Sciatic nerve (tissue), 2 donors: Measurements from ENCODE around the gene ABCD4. TPM values are rescaled to one million over a fixed set of nuclear protein-coding genes. Genes with fewer than 3 reads are reported as not detected.

Experiments used
- ATAC-seq: fragments of 200-7000 bp; cut with Tn5 transposase; one replicate; pipeline ENCODE4 v1.9.1; 2020; ENCODE audit warnings: mild to moderate bottlenecking, moderate library complexity
- DNase-seq: peaks from one replicate; pipeline ENCODE4 v3.0.0-alpha.2; 2020; ENCODE audit warnings: low spot score
- intact Hi-C: fragments of 100-400 bp; cut with DNase I; formaldehyde crosslinking; loops from one replicate; pipeline ENCODE4 v1.14.2; 2022
- total RNA-seq: library from RNA; stranded (reverse); fragmentation: NEBNext Ultra II Directional; extraction: Animal tissue kit (Norgen Biotek cat#: 25700); gene quantifications from one replicate; pipeline ENCODE4 v1.2.1, GENCODE V29; 2021
- donor health status: DM: no; HTN: no; CAD: no.
- donor health status: DM: no; HTN: no; CAD: no.

Gene ABCD4
- total RNA-seq, 1 donor from 2014 or later: 89.7 TPM

GRCh38 chr14:74265301-74265965 lies 37.3 kb downstream of the ABCD4 start:
- ATAC-seq (no peak), DNase-seq (no peak)
- intact Hi-C loops: no loop called here

DNA sequence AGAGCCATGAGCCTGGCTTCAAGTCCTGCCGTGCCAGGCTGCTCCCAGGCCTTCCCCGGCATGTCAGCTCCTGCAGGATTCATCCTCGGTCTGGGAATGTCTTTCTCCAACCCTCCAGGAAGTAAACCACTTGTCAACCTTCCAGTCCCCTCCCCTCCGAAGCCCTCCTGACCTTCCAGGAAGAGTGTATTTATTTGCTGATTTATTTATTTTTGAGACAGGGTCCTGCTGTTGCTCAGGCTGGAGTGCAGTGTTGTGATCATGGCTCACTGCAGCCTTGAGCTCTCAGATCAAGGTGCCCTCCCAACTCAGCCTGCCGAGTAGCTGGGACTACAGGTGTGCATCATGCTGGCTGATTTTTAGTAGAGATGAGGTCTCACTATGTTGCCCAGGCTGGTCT lies 38.8 kb downstream of the ABCD4 start:
- ATAC-seq: no peak
- intact Hi-C loops: no loop called here
- DNase-seq: no peak

GRCh38 chr14:74263181-74263580 lies 39.6 kb downstream of the ABCD4 start:
- no peak for DNase-seq

GRCh38 chr14:74262076-74262475 lies 40.7 kb downstream of the ABCD4 start:
- intact Hi-C loops: no loop called here
- no peak for DNase-seq

More at GRCh38 chr14:74263181-74263580, 39.6 kb downstream of the ABCD4 start:
- ATAC-seq: no peak
- intact Hi-C loops: no loop called here

DNA sequence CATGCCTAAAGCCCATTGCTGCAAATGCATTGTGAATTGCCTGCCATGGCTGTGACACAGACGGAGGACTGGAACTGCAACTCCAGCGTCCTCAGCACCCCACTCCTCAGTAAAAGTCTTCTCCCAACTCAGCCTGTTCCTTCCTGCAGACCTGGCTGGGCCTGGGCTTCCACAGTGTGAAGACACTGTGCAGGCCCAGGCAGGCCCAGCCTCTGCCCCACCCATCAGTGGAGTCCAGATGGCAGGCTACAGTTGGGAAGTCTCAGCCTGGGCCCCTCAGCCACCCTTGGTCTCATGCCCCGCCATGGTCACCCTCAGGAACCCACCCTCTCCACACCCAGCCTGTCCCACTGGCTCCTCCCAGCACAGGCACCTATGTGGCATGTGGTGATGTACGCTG lies 41.4 kb downstream of the ABCD4 start:
- intact Hi-C loops: no loop called here
- ATAC-seq (no peak), DNase-seq (no peak)

More at GRCh38 chr14:74262076-74262475, 40.7 kb downstream of the ABCD4 start:
- no peak for ATAC-seq

DNA sequence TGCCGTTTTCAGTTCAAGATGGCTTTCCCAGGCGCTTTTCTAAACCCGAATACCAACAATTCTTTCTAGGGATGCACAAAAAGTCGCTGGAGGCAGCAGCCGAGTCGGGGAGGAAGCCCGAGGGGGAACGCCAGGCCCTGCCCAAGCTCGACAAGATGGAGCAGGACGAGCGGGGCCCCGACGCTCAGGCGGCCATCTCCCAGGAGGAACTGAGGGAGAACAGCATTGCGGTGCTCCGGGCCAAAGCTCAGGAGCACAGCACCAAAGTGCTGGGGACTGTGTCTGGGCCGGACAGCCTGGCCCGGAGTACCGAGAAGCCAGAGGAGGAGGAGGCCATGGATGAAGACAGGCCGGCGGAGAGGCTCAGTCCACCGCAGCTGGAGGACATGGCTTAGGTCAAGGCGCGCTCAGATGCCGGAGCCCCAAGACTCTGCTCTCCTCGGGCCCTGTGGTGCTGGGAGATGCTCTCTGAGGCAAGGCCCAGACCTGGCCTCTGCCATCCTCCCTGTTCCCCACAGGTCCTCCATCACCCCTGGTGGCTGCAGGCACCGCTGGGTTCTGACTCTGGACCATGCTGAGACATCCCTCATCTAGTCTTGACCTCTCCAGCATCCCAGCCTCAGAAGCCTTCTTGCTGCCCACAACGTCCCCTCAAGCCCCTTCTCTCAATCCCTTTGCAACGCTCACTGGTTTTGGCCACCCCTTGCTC lies 42.1 kb downstream of the ABCD4 start:
- ATAC-seq (no peak), DNase-seq (no peak)

DNA sequence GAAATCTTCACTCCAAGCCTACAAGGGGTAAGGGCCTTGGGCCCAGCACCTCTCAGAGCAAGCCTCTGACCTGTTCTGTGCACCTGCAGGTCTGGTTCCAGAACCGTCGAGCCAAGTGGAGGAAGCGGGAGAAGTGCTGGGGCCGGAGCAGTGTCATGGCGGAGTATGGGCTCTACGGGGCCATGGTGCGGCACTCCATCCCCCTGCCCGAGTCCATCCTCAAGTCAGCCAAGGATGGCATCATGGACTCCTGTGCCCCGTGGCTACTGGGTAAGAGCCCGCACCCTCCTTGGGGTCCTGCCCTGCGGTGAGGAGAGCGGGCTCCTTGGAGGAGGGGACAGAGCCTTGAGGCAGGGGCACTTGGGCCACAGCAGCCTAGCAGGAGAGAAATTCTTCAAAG lies 43.2 kb downstream of the ABCD4 start:
- intact Hi-C loops: loop anchor here (10.0 kb wide), 1 partner anchor 145 kb away; no protein-coding TSS in a partner anchor
- DNase-seq (no peak), ATAC-seq (no peak)

More for the DNA sequence above, 42.1 kb downstream of the ABCD4 start:
- intact Hi-C loops: no loop called here

DNA sequence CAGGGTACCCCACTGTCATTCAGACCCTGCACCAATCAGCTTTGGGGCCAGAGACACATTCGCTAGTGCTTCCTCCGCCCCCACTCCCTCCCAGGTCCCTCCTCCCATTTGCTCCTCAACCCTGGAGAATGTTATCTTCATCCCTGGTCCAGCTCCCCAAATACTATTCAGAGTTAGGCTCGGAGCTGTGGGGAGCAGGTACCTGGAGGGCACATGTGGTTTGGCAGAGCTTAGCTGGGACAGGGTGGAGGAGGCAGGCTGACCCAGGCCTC lies 44.0 kb downstream of the ABCD4 start:
- intact Hi-C loops: loop anchor here (10.0 kb wide), 1 partner anchor 144 kb away; no protein-coding TSS in a partner anchor
- ATAC-seq: no peak
- no peak for DNase-seq

DNA sequence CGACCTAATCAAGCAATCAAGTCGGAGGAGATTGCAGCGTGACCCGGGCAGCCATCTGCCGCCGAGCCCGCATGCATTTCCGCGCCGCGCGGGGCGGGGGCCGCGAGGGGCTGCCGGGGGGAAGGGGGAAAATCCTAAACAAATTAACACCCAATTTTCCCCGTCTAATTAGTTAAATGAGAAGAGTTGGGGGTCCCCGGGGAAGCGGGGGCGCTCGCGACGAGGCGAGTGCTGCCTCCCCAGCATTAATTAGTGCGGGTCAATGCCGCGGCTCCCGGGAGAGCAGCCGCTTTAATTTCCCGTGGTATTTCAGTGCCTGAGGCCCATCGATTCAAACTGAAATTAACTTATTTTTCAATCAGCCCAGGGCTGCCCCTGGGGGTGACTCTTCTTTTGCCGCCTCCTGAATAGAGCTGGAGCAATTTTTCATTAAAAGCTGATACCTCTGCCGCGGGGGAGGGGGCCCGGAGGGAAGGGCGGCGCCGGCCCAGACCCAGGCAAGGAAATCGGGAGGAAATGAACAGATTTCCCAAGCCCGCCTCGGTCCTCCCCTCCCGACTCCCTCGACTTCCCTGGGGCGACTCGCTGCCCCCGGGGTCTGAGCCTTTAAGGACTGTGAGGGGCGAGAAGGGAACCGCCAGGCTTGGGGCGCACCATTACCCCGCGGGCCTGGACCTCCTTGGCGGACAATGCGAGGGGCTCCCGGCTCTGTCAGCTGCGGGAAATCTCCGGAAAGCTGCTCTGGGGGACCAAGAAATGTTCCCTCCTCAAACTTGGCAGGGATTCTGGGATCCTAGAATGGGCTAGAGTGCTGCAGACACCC lies 44.6 kb downstream of the ABCD4 start:
- intact Hi-C loops: loop anchor here (10.0 kb wide), 1 partner anchor 143 kb away; no protein-coding TSS in a partner anchor
- ATAC-seq (peak; percentile 19), DNase-seq (no peak)

DNA sequence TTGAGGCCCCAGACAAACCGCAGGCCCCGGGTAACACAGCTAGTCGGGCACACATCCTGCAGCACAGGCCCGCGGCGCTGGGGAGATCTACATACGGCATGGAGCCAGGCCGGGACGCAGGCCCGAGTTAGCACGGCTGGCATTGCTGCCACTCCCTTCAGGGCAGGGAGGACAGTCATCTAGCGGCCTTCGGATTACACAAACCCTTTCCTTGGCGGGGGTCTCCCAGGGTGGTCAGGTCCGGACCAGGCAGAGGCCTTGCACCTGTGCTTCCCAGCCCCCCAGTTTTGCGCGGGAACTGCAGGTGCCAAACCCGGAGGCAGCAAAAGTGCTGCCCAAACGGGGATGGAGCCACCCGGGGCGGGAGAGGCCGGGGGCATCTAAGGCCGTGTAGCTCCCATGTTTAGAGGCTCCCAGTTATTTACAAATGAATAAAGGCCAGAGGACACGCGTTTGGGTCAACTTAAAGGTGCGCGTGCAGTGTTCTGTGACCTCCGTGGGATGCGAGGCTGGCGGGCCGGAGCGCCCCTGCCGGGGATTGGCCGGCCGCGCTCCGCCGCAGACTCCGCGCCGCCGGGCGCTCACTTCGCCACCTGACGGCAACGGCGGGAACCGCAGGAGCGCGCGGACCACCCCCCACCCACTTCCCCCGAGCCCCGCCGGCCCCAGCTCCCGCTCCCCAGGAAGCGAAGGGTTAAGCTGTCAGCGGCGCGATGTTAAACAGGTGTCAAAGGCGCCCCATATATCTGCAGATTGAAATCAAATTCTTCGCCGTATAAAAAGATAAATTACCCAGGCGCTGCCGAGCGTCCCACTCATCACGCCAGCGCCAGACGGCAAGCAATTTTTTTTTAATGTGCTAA lies 45.4 kb downstream of the ABCD4 start:
- ATAC-seq: peak; percentile 79
- intact Hi-C loops: loop anchor here (10.0 kb wide), 1 partner anchor 143 kb away; no protein-coding TSS in a partner anchor
- DNase-seq: no peak

DNA sequence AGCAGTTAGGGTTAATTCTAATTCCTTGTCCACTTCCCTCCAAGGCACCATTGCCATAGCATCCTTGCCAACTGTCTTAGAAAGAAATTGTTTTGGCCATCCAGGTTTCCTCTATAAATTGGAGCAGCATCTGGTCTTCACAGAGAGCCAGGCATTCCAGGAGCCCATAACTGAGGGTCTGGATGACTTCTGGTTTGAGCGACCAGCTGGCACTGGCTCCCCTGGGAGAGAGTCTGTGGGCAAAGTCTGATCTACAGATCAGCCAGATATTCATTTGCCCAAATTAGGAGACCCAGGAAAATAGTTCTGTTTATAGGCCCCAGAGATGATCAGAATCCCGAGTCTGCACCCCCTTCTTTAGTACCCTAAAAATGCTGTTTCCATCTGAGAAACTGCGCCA lies 47.5 kb downstream of the ABCD4 start:
- intact Hi-C loops: loop anchor here (10.0 kb wide), 1 partner anchor 140 kb away; no protein-coding TSS in a partner anchor
- no peak for ATAC-seq
- no peak for DNase-seq

GRCh38 chr14:74249433-74250375 lies 53.0 kb downstream of the ABCD4 start:
- ATAC-seq (no peak), DNase-seq (no peak)
- intact Hi-C loops: loop anchor here (10.0 kb wide), 1 partner anchor 135 kb away; no protein-coding TSS in a partner anchor

- DNase-seq: no peak
- intact Hi-C loops: no loop called here
- no peak for ATAC-seq
These were observed 54.7 kb downstream of the ABCD4 start for GRCh38 chr14:74248017-74248416.

DNA sequence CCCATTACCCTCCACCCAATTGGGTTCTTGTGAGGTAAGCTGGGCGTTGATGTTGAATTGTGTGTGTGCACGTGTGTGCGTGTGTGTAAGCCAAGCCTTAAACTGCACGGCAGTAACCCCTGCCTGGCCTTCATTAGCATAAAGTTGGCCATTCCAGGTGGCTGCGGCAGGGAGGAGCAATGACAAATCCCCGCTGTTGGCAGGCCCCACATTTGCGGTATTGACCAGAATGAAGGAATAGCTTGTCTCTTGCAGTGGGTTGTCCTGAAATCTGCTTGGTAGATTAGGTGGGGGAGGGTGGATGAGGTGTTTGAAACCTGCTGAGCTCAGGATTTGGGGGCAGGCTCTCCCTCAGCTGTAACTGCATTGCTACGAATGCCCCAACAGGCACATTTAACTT lies 56.2 kb downstream of the ABCD4 start:
- DNase-seq (no peak), ATAC-seq (no peak)
- intact Hi-C loops: no loop called here

DNA sequence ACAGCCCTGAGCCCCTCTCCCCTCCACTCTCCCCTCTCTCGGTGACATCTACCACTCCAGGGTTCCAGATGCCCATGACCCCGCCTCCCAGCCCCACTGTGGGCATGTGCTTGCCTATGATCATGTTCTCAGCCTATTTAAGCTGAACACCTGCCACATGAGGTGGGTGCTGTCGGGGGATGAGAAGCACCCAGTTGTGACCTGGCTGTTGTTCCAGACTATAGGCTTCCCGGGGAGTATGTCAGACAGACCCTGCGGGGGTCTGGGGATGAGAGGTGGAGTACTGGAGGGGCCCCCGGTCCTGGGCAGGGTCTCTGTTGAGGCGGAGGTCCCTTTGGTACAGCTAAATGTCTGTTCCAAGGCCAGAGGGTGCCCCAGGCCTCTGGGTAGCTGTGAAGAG lies 57.4 kb downstream of the ABCD4 start:
- ATAC-seq (no peak), DNase-seq (no peak)
- intact Hi-C loops: no loop called here

GRCh38 chr14:74244115-74244514 lies 58.6 kb downstream of the ABCD4 start:
- DNase-seq: no peak
- ATAC-seq: no peak
- intact Hi-C loops: no loop called here

GRCh38 chr14:74243051-74243450 lies 59.7 kb downstream of the ABCD4 start:
- ATAC-seq (no peak), DNase-seq (no peak)
- intact Hi-C loops: no loop called here

DNA sequence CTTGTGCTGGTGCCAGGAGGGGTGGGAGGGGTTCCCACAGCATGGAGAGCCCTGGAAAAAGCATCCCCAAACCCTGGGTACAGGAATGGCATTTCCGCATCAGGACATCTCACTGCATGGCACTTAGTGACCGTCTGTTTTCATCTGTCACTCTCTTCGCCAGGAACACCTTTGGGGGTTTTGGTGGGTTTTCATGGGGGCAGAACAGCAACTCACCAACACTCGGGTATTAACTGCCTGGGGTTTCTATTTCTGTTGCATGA lies 60.0 kb downstream of the ABCD4 start:
- DNase-seq (no peak), ATAC-seq (no peak)
- intact Hi-C loops: no loop called here
